ENCODE results near the gene C1QB. TPM values are rescaled to one million over a fixed set of nuclear protein-coding genes. Genes with fewer than 3 reads are reported as not detected.

Gene C1QB
- total RNA-seq, 1 experiment from 2014 or later: not detected

GRCh38 chr1:22625262-22625925 lies 27.6 kb upstream of the C1QB start:
- Histone ChIP-seq H3K4me3 (ENCODE audit: insufficient read depth, low read depth, low read length) (no peak overlapping the region), H3K36me3 (replicated peaks; ENCODE audit: control insufficient read depth, insufficient read depth, low read length) (no peaks in the 10 kb centered on the region), H3K27me3 (ENCODE audit: control insufficient read depth, insufficient read depth, low read length) (no peaks in the 10 kb centered on the region; the same call in 1 of the 2 replicates)
- DNase-seq: peak; percentile 75

GRCh38 chr1:22626237-22627157 lies 26.5 kb upstream of the C1QB start:
- H3K27me3 ChIP-seq (ENCODE audit: control insufficient read depth, insufficient read depth, low read length): no peaks in the 10 kb centered on the region; the same call in 1 of the 2 replicates
- no peaks in the 10 kb centered on the region for H3K36me3 ChIP-seq (replicated peaks; ENCODE audit: control insufficient read depth, insufficient read depth, low read length)
- no peak overlapping the region for H3K4me3 ChIP-seq (ENCODE audit: insufficient read depth, low read depth, low read length)
- peak; percentile 75 for DNase-seq

- H3K4me3 ChIP-seq (ENCODE audit: insufficient read depth, low read depth, low read length): no peak overlapping the region
- no peaks in the 10 kb centered on the region; the same call in 1 of the 2 replicates for H3K27me3 ChIP-seq (ENCODE audit: control insufficient read depth, insufficient read depth, low read length)
- no peaks in the 10 kb centered on the region for H3K36me3 ChIP-seq (replicated peaks; ENCODE audit: control insufficient read depth, insufficient read depth, low read length)
- DNase-seq: no peak
Observed at GRCh38 chr1:22627331-22627730, 25.7 kb upstream of the C1QB start.

GRCh38 chr1:22628698-22629444 lies 24.2 kb upstream of the C1QB start:
- no peak for DNase-seq
- H3K4me3 ChIP-seq (ENCODE audit: insufficient read depth, low read depth, low read length): no peak overlapping the region
- no peaks in the 10 kb centered on the region for H3K36me3 ChIP-seq (replicated peaks; ENCODE audit: control insufficient read depth, insufficient read depth, low read length)
- no peaks in the 10 kb centered on the region; the same call in 1 of the 2 replicates for H3K27me3 ChIP-seq (ENCODE audit: control insufficient read depth, insufficient read depth, low read length)

GRCh38 chr1:22629886-22630285 lies 23.1 kb upstream of the C1QB start:
- H3K4me3 ChIP-seq (ENCODE audit: insufficient read depth, low read depth, low read length): no peak overlapping the region
- DNase-seq: peak; percentile 72
- H3K36me3 ChIP-seq (replicated peaks; ENCODE audit: control insufficient read depth, insufficient read depth, low read length): no peaks in the 10 kb centered on the region
- H3K27me3 ChIP-seq (ENCODE audit: control insufficient read depth, insufficient read depth, low read length): no peaks in the 10 kb centered on the region; the same call in 1 of the 2 replicates

- no peaks in the 10 kb centered on the region for H3K27me3 ChIP-seq (ENCODE audit: control insufficient read depth, insufficient read depth, low read length)
- no peak overlapping the region for H3K4me3 ChIP-seq (ENCODE audit: insufficient read depth, low read depth, low read length)
- no peaks in the 10 kb centered on the region for H3K36me3 ChIP-seq (replicated peaks; ENCODE audit: control insufficient read depth, insufficient read depth, low read length)
- no peak for DNase-seq
Observed at GRCh38 chr1:22633697-22634463, 19.2 kb upstream of the C1QB start.

GRCh38 chr1:22635436-22635835 lies 17.6 kb upstream of the C1QB start:
- DNase-seq: no peak
- no peaks in the 10 kb centered on the region for H3K36me3 ChIP-seq (replicated peaks; ENCODE audit: control insufficient read depth, insufficient read depth, low read length)
- H3K4me3 ChIP-seq (ENCODE audit: insufficient read depth, low read depth, low read length): no peak overlapping the region
- no peaks in the 10 kb centered on the region for H3K27me3 ChIP-seq (ENCODE audit: control insufficient read depth, insufficient read depth, low read length)

- no peaks in the 10 kb centered on the region for H3K36me3 ChIP-seq (replicated peaks; ENCODE audit: control insufficient read depth, insufficient read depth, low read length)
- no peaks in the 10 kb centered on the region for H3K27me3 ChIP-seq (ENCODE audit: control insufficient read depth, insufficient read depth, low read length)
- no peak for DNase-seq
- no peak within 1 kb of the TSS for H3K4me3 ChIP-seq (ENCODE audit: insufficient read depth, low read depth, low read length)
Observed at GRCh38 chr1:22636353-22636752, 16.7 kb upstream of the C1QB start, which contains the start of gene C1QA. Gene C1QA, plus strand, starts transcription at chr1:22636628. Its CDS starts 989 bp downstream, at chr1:22637617.

- no peaks in the 10 kb centered on the region for H3K27me3 ChIP-seq (ENCODE audit: control insufficient read depth, insufficient read depth, low read length)
- no peaks in the 10 kb centered on the region for H3K36me3 ChIP-seq (replicated peaks; ENCODE audit: control insufficient read depth, insufficient read depth, low read length)
- DNase-seq: no peak
- H3K4me3 ChIP-seq (ENCODE audit: insufficient read depth, low read depth, low read length): no peak overlapping the region
Observed at GRCh38 chr1:22636927-22637326, 16.1 kb upstream of the C1QB start.

- no peak for DNase-seq
- H3K27me3 ChIP-seq (ENCODE audit: control insufficient read depth, insufficient read depth, low read length): no peaks in the 10 kb centered on the region
- no peak overlapping the region for H3K4me3 ChIP-seq (ENCODE audit: insufficient read depth, low read depth, low read length)
- no peaks in the 10 kb centered on the region for H3K36me3 ChIP-seq (replicated peaks; ENCODE audit: control insufficient read depth, insufficient read depth, low read length)
Observed at GRCh38 chr1:22637907-22638445, 15.1 kb upstream of the C1QB start.

GRCh38 chr1:22638476-22639234 lies 14.4 kb upstream of the C1QB start:
- H3K36me3 ChIP-seq (replicated peaks; ENCODE audit: control insufficient read depth, insufficient read depth, low read length): no peaks in the 10 kb centered on the region
- DNase-seq: no peak
- H3K27me3 ChIP-seq (ENCODE audit: control insufficient read depth, insufficient read depth, low read length): no peaks in the 10 kb centered on the region
- H3K4me3 ChIP-seq (ENCODE audit: insufficient read depth, low read depth, low read length): no peak overlapping the region

- Histone ChIP-seq H3K36me3 (replicated peaks; ENCODE audit: control insufficient read depth, insufficient read depth, low read length) (no peaks in the 10 kb centered on the region), H3K27me3 (ENCODE audit: control insufficient read depth, insufficient read depth, low read length) (no peaks in the 10 kb centered on the region), H3K4me3 (ENCODE audit: insufficient read depth, low read depth, low read length) (no peak overlapping the region)
- peak; percentile 94 for DNase-seq
Observed at GRCh38 chr1:22639286-22639685, 13.8 kb upstream of the C1QB start.

- H3K4me3 ChIP-seq (ENCODE audit: insufficient read depth, low read depth, low read length): no peak overlapping the region
- no peak for DNase-seq
- no peaks in the 10 kb centered on the region for H3K27me3 ChIP-seq (ENCODE audit: control insufficient read depth, insufficient read depth, low read length)
- no peaks in the 10 kb centered on the region for H3K36me3 ChIP-seq (replicated peaks; ENCODE audit: control insufficient read depth, insufficient read depth, low read length)
Observed at GRCh38 chr1:22641247-22641646, 11.8 kb upstream of the C1QB start.

Data from H7 (cell line).